GM12872 (cell line): Measurements from ENCODE around the gene ANKRD10.

ENCODE experiments used
- TF ChIP-seq, protein P1 (sequence below): IDR thresholded peaks from 3 replicates; pipeline ENCODE4 v1.5.1; 2011; ENCODE audit warnings: low read depth, mild to moderate bottlenecking, low read length, moderate library complexity; ENCODE audit not compliant: insufficient read depth

The ANKRD10 gene

DNA sequence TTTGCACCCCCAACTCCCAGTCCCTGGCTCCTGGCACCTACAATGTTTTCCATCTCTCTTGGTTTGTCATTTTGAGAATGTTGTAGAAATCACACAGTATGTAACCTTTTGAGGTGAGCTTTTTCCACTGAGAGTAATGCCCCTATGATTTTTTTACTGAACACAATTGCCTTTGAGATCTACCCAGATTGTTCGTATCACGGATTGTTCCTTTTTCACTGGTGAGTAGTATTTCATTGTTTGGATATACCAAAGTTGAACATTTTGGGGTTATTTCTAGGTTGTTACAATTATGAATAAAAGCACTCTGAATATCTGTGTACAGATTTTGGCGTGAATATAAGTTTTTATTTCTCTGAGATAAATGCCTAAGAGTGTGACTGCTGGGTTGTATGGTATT is 17.7 kb upstream of the ANKRD10 start:
- TF ChIP-seq, protein P1, sequence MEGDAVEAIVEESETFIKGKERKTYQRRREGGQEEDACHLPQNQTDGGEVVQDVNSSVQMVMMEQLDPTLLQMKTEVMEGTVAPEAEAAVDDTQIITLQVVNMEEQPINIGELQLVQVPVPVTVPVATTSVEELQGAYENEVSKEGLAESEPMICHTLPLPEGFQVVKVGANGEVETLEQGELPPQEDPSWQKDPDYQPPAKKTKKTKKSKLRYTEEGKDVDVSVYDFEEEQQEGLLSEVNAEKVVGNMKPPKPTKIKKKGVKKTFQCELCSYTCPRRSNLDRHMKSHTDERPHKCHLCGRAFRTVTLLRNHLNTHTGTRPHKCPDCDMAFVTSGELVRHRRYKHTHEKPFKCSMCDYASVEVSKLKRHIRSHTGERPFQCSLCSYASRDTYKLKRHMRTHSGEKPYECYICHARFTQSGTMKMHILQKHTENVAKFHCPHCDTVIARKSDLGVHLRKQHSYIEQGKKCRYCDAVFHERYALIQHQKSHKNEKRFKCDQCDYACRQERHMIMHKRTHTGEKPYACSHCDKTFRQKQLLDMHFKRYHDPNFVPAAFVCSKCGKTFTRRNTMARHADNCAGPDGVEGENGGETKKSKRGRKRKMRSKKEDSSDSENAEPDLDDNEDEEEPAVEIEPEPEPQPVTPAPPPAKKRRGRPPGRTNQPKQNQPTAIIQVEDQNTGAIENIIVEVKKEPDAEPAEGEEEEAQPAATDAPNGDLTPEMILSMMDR = no peak

GRCh38 chr13:110929104-110929777 is 14.4 kb upstream of the ANKRD10 start:
- TF ChIP-seq, protein P1 = no peak

DNA sequence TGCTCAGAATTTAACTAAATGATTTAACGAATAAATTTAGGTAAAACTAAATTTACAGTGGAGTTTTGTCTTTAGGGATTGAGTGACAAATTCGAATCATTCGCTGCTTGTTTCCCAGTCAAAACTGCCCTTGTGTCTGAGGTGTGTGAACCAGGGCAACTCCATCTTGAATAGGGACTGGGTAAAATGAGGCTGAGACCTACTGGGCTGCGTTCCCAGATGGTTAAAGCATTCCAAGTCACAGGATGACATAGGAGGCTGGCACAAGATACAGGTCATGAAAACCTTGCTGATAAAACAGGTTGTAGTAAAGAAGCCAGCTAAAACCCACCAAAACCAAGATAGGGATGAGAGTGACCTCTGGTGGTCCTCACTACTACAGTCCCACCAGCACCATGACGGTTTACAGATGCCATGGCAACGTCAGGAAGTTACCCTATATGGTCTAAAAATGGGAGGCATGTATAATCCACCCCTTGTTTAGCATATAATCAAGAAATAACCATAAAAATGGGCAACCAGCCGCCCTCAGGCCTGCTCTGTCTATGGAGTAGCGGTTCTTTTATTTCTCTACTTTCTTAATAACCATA is 10.2 kb upstream of the ANKRD10 start:
- TF ChIP-seq, protein P1 = peak; percentile 38; the same call in 1 of the 3 replicates

DNA sequence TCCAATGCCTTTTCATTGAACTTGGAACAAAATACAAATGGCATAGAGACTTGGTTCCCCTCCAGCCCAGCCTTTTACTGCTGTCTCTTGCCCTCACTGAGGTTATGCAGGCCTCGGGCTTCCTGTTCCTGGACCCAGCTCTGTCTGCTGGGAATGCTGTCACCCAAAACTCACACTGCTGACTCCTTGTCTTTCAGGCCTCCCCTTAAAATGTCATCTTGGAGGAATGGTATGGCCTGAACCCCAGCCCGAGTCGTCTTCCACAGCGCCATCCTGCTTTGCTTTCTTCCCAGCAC is 9.7 kb upstream of the ANKRD10 start:
- TF ChIP-seq, protein P1 = no peak

DNA sequence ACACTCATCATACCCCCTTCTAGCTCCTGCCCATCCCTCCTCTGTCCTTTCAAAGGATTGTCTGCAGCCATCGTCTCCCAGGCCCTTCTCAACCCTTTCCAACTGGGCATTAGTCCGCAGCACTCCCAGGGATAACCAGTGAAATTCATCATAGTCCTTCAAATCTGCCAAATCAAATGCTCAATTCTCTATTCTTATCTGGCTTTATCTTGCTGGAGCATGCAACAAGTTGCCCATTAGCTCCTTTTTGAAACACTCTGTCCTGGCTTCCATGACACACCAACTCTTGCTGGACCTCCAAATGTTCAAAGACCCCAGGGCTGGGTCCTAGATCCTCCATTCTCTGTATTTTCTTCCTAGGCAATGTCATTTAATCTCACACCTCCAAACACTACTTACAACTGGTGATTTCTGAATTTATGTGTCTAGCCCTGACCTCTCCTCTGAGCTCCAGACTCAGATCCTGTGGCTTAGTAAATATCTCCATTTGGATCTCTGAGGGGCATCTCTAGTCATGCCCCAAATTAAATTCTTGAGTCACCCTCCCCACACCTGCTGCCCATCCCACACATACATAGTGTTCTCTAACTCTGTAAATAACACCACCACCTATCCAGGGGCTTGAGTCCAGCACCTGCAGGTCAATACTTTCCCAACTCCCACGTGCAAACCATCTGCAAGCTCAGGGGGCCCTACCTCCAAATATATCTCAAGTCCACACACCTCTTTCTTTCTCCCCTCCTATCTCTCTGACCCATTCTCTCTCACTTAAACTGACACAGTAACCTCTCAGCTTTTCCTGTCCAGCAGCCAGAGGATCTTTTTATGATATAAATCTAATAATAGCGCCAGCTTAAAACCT is 9.1 kb upstream of the ANKRD10 start:
- TF ChIP-seq, protein P1 = no peak

DNA sequence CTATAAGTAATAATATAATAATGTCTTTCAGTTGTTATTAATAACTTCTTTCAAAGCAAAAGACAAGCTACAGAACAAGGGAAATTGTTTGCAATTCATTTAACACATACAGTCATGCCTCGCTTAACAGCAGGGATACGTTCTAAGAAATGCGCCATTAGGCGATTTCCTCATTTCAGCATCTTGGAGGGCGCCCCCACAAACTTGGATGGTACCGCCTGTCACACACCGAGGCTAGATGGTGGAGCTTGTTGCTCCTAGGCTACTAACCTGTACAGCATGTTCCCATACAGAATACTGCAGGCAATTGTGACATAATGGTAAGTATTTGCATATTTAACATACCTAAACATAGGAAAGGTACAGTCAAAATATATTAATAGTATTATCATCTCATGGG is 8.2 kb upstream of the ANKRD10 start:
- TF ChIP-seq, protein P1 = no peak

- TF ChIP-seq, protein P1 = no peak
Observed at GRCh38 chr13:110922506-110922905, 7.6 kb upstream of the ANKRD10 start.
